HUES64 (cell line): Measurements from ENCODE around the gene SNX14. TPM values are rescaled to one million over a fixed set of nuclear protein-coding genes. Genes with fewer than 3 reads are reported as not detected.
A peak's percentile ranks its signal among the peaks of the same experiment; 100 is the strongest.
"Not testable (repeated sequence)": the region's sequence is repeated elsewhere in the genome, so short reads cannot be mapped to it uniquely, and the experiment has no call there.

Experiments
- H3K27ac ChIP-seq: 2 replicates; pipeline ENCODE4 v1.7.0; 2013; ENCODE audit warnings: low read depth, low read length, inconsistent platforms
- H3K27me3 ChIP-seq: 2 replicates; pipeline ENCODE4 v1.6.1; 2013; ENCODE audit warnings: mild to moderate bottlenecking, low read length; ENCODE audit not compliant: insufficient read depth
- H3K36me3 ChIP-seq: 2 replicates; pipeline ENCODE4 v1.6.1; 2013; ENCODE audit warnings: mild to moderate bottlenecking, low read length; ENCODE audit not compliant: insufficient read depth
- H3K4me1 ChIP-seq: 2 replicates; pipeline ENCODE4 v1.6.1; 2013; ENCODE audit warnings: mild to moderate bottlenecking, low read length, moderate library complexity; ENCODE audit not compliant: insufficient read depth
- H3K4me3 ChIP-seq: 2 replicates; pipeline ENCODE4 v1.5.1; 2013; ENCODE audit warnings: mild to moderate bottlenecking, low read length, moderate library complexity
- H3K9ac ChIP-seq: 2 replicates; pipeline ENCODE4 v1.6.1; 2013; ENCODE audit warnings: mild to moderate bottlenecking, low read depth, low read length
- H3K9me3 ChIP-seq: 2 replicates; pipeline ENCODE4 v1.6.1; 2013; ENCODE audit warnings: low read depth, low read length; ENCODE audit not compliant: insufficient read depth
- WGBS: fragments of 150-250, 120-280 bp; methylation state at CpG from one replicate; pipeline ENCODE4 v1.1.7; 2013; ENCODE audit warnings: missing lambda C conversion rate; 5-methylcytosine and 5-hydroxymethylcytosine counted together
- polyA plus RNA-seq, 2 experiments: library from polyadenylated mRNA; stranded (reverse); fragments of 50-300 nt; gene quantifications; one replicate each; pipeline ENCODE4 v1.2.3, GENCODE V29; 2013

Gene SNX14
- polyA plus RNA-seq (2013, experiment 1 of 2): 20.4 TPM
- polyA plus RNA-seq (2013, experiment 2 of 2): 22.2 TPM

DNA sequence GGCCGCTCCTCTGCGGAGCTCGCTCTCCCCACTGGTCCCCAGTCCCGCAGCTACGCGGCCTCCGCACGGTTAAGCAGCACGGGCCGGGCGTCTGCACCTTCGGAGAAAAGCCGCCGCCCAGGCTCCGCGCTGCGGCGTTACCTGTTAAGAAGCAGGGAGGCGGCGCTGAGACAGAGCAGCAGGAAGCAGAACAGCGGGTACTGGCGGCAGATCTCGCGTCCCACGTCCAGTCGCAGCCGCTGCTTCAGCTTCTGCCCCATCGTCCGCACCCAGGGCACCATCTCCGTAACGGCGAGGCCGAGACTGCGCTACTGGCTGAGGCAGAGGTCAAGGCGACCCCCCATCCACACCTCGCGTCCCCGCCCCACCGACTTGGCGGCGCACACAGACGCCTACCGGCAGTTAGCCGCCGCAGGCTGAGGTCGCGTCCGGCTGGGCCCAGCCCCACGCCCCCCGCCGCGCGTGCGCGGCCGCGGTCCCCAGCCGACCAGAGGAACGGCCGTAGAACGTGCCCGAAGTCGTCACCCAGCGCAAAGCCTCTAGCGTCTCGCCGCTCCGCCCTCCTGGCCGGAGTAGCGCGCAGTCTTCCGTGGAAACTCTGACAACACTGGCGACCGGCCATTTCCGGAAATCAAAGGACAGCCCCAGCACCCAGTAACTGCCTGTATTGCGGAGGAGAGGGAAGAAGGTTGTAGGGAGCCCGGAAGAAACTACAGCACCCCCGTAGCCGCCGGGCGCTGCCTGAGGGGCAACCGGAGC, at the start of gene SNX14:
Gene SNX14 (minus strand): TSS at position 421 of the 759 bp plus-strand sequence. CDS start 140 bp downstream, at position 281.
- Histone ChIP-seq H3K27ac (peak within 1 kb of the TSS; percentile 82), H3K4me3 (peak within 1 kb of the TSS; percentile 78), H3K9me3 (no peaks in the 10 kb centered on the region), H3K36me3 (no peaks in the 10 kb centered on the region), H3K27me3 (peaks cover 27% of the 10 kb centered on the region), H3K4me1 (0 out of 2 replicates have a peak, but pooled peaks cover 7% of the 10 kb centered on the region), H3K9ac (peak within 1 kb of the TSS; percentile 69)
- WGBS: under 1% methylated on average over 82 of the region's 82 CpGs

- under 1% methylated on average over 76 of the region's 76 CpGs for WGBS
- H3K4me3 ChIP-seq: peak within 1 kb of the TSS; percentile 91
- no peaks in the 10 kb centered on the region for H3K27me3 ChIP-seq
- H3K9ac ChIP-seq: peak within 1 kb of the TSS; percentile 98
- H3K4me1 ChIP-seq: peaks cover 23% of the 10 kb centered on the region
- peak within 1 kb of the TSS; percentile 100 for H3K27ac ChIP-seq
- H3K9me3 ChIP-seq: no peaks in the 10 kb centered on the region
- H3K36me3 ChIP-seq: peaks cover 36% of the 10 kb centered on the region
Measured at GRCh38 chr6:85642774-85643536, 49.3 kb upstream of the SNX14 start, which contains the start of gene SYNCRIP. TSS of gene SYNCRIP (minus strand) at chr6:85642886. CDS start at chr6:85641439, 1,447 bp downstream.

- Histone ChIP-seq H3K9ac (peak overlapping the region; percentile 98), H3K36me3 (peaks cover 44% of the 10 kb centered on the region)
- under 1% methylated on average over 85 of the region's 85 CpGs for WGBS
Measured at GRCh38 chr6:85641897-85642773, 48.5 kb upstream of the SNX14 start.

DNA sequence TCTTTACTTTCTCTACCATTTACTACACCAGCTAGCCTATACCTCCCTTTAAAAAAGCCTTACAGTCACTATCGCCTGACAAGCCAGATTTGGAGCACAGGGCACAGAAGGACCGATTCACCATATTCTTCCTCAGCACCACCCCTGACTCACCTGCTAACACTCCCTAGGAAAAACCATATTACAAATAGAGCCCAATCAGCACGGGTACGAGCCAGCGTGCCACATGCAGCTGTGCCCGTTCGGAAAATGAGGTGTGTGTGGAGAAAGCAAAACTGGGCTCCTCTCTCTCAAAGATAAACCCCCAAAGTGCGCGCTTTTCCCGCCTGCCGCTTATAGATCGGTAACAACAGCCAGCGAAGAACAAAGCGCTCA, 47.9 kb upstream of the SNX14 start:
- Histone ChIP-seq H3K9me3 (no peaks in the 10 kb centered on the region), H3K27ac (peak overlapping the region; percentile 99; the same call in 1 of the 2 replicates)

More at GRCh38 chr6:85641897-85642773, 48.5 kb upstream of the SNX14 start:
- peak overlapping the region; percentile 99 for H3K27ac ChIP-seq
- no peaks in the 10 kb centered on the region for H3K27me3 ChIP-seq
- no peaks in the 10 kb centered on the region for H3K9me3 ChIP-seq
- H3K4me3 ChIP-seq: peak overlapping the region; percentile 91
- peaks cover 23% of the 10 kb centered on the region for H3K4me1 ChIP-seq

DNA sequence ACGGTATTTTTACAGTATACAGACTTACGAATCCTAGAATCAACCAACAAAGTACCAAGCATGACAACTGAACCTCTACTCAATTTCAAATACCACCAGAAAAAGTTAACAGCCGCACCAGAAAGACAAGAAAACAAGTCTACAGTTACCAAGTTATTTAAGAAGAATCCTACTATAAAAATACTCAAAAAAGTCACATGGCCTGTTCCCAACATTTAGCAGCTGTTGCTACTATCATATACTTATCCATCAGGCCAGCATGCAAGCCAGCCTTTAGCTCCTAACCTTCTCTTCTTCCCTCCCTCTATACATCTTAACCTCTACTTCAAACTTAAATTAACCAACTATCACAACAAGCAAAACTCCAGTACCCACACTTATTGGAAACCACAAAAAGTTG, 47.2 kb upstream of the SNX14 start:
- Histone ChIP-seq H3K4me3 (peak overlapping the region; percentile 91), H3K27me3 (no peaks in the 10 kb centered on the region), H3K36me3 (peaks cover 57% of the 10 kb centered on the region), H3K9me3 (no peaks in the 10 kb centered on the region), H3K9ac (peak overlapping the region; percentile 98), H3K27ac (no peak overlapping the region), H3K4me1 (peaks cover 23% of the 10 kb centered on the region)
- 68% methylated on average over 3 of the region's 3 CpGs for WGBS

More for the DNA sequence above, 47.9 kb upstream of the SNX14 start:
- Histone ChIP-seq H3K4me1 (peaks cover 23% of the 10 kb centered on the region), H3K27me3 (no peaks in the 10 kb centered on the region), H3K9ac (peak overlapping the region; percentile 98), H3K36me3 (peaks cover 50% of the 10 kb centered on the region), H3K4me3 (peak overlapping the region; percentile 91)
- under 1% methylated on average over 13 of the region's 14 CpGs for whole genome bisulfite sequencing

GRCh38 chr6:85637579-85637978, 43.9 kb upstream of the SNX14 start:
- 95% methylated on average over 3 of the region's 3 CpGs for WGBS
- Histone ChIP-seq H3K4me3 (no peak overlapping the region), H3K9ac (no peak overlapping the region), H3K36me3 (peaks cover 87% of the 10 kb centered on the region), H3K9me3 (no peaks in the 10 kb centered on the region), H3K27ac (no peak overlapping the region), H3K4me1 (peaks cover 19% of the 10 kb centered on the region), H3K27me3 (no peaks in the 10 kb centered on the region)

DNA sequence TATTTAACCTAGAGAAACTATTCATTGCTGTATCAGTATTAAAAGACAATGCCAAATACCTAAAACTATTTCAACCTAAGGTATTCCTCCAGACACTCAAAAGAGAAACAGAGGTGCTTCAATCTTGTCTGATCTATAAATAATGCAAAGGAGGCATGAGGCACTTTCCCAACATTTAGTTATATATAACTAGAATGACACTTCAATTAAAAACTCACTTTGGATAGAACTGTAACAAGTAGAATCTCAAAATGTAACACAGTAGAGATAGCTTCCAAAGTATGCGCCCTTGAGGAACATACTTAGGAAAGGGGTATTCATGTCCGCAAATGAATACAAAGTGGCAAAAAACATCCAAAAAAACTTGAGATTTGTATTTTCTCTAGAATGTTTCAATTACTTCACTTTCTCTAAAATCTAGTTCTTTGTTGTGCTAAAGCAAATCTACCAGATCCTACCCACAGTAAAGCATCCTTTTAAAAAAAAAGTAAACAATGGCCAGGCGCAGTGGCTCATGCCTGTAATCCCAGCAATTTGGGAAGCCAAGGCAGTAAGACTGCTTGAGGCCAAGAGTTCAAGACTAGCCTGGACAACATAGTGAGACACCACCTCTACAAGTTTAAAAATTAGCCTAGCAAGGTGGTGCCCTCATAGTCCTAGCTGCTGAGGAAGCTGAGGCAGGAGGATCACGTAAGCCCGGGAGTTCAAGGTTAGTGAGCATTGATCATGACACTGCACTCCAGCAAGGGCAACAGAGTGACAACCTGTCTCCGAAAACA, 38.7 kb upstream of the SNX14 start:
- Histone ChIP-seq H3K36me3 (peaks cover 93% of the 10 kb centered on the region), H3K4me3 (no peak overlapping the region), H3K4me1 (peaks cover 4% of the 10 kb centered on the region; the same call in 1 of the 2 replicates), H3K9me3 (no peaks in the 10 kb centered on the region), H3K27ac (no peak overlapping the region), H3K9ac (no peak overlapping the region), H3K27me3 (no peaks in the 10 kb centered on the region)
- 97% methylated on average over 6 of the region's 6 CpGs for WGBS

- not testable (repeated sequence) for H3K4me1 ChIP-seq, H3K9ac ChIP-seq, H3K27me3 ChIP-seq, H3K9me3 ChIP-seq, H3K4me3 ChIP-seq, H3K27ac ChIP-seq
- 95% methylated on average over 5 of the region's 5 CpGs for WGBS
- peaks cover 93% of the 10 kb centered on the region for H3K36me3 ChIP-seq
Measured at GRCh38 chr6:85631117-85631516, 37.5 kb upstream of the SNX14 start.

- Histone ChIP-seq H3K36me3 (peaks cover 93% of the 10 kb centered on the region), H3K27me3 (no peaks in the 10 kb centered on the region), H3K4me1 (0 out of 2 replicates have a peak, but pooled peaks cover 4% of the 10 kb centered on the region), H3K27ac (no peak overlapping the region), H3K9ac (no peak overlapping the region), H3K9me3 (no peaks in the 10 kb centered on the region), H3K4me3 (no peak overlapping the region)
- 94% methylated on average over 1 of the region's 1 CpG for WGBS
Measured at GRCh38 chr6:85628353-85628752, 34.7 kb upstream of the SNX14 start.

- no peaks in the 10 kb centered on the region for H3K9me3 ChIP-seq
- H3K36me3 ChIP-seq: peaks cover 100% of the 10 kb centered on the region
- no peaks in the 10 kb centered on the region for H3K4me1 ChIP-seq
- H3K27ac ChIP-seq: no peak overlapping the region
- 100% methylated on average over 1 of the region's 2 CpGs for WGBS
- no peaks in the 10 kb centered on the region for H3K27me3 ChIP-seq
- no peak overlapping the region for H3K9ac ChIP-seq
- H3K4me3 ChIP-seq: no peak overlapping the region
Measured at GRCh38 chr6:85620308-85620707, 26.6 kb upstream of the SNX14 start.
